Effector CD4-positive, alpha-beta T cell (primary cell): ENCODE results near the gene SDHAF4.
"Not testable (repeated sequence)": the region's sequence is repeated elsewhere in the genome, so short reads cannot be mapped to it uniquely, and the experiment has no call there.

ENCODE experiments used
- DNase-seq: peaks from one replicate; pipeline ENCODE4 v3.0.0-alpha.2; 2020

SDHAF4 gene

GRCh38 chr6:70593118-70593486 is 26.4 kb downstream of the SDHAF4 start:
- no peak for DNase-seq

GRCh38 chr6:70599187-70599586 is 32.5 kb downstream of the SDHAF4 start:
- DNase-seq: no peak

- no peak for DNase-seq
Observed at GRCh38 chr6:70601014-70601413, 34.3 kb downstream of the SDHAF4 start.

GRCh38 chr6:70604254-70604653 is 37.5 kb downstream of the SDHAF4 start:
- DNase-seq: no peak

GRCh38 chr6:70607371-70607770 is 40.6 kb downstream of the SDHAF4 start:
- not testable (repeated sequence) for DNase-seq

- not testable (repeated sequence) for DNase-seq
Observed at GRCh38 chr6:70609181-70609580, 42.5 kb downstream of the SDHAF4 start.

- DNase-seq: no peak
Observed at GRCh38 chr6:70616728-70617260, 50.1 kb downstream of the SDHAF4 start.

GRCh38 chr6:70620746-70621145 is 54.0 kb downstream of the SDHAF4 start:
- no peak for DNase-seq

- no peak for DNase-seq
Observed at GRCh38 chr6:70622461-70622860, 55.7 kb downstream of the SDHAF4 start.

- no peak for DNase-seq
Observed at GRCh38 chr6:70625436-70625835, 58.7 kb downstream of the SDHAF4 start.

GRCh38 chr6:70627500-70628254 is 60.9 kb downstream of the SDHAF4 start:
- no peak for DNase-seq

GRCh38 chr6:70629929-70630328 is 63.2 kb downstream of the SDHAF4 start:
- no peak for DNase-seq

- no peak for DNase-seq
Observed at GRCh38 chr6:70633870-70634269, 67.1 kb downstream of the SDHAF4 start.

- no peak for DNase-seq
Observed at GRCh38 chr6:70636596-70636995, 69.9 kb downstream of the SDHAF4 start.

GRCh38 chr6:70638468-70638867 is 71.7 kb downstream of the SDHAF4 start:
- no peak for DNase-seq
